OCI-LY3 (cell line): ENCODE results near the gene KRTAP9-8.

Experiments used
- CTCF ChIP-seq: fragments of 200-600, 300-600 bp; sonication (generic); IDR thresholded peaks from 2 replicates; pipeline ENCODE4 v1.5.1; 2014; ENCODE audit warnings: antibody characterized with exemption, low read length, low read depth
- EZH2phosphoT487 ChIP-seq: fragments of 200-600 bp; shearing (Covaris generic); IDR thresholded peaks from 2 replicates; pipeline ENCODE4 v1.6.1; 2018; ENCODE audit warnings: antibody characterized with exemption, mixed run types, low read depth

- TF ChIP-seq CTCF (no peak), EZH2phosphoT487 (no peak)
Observed at GRCh38 chr17:41211845-41212466, 25.8 kb upstream of the KRTAP9-8 start.
